ENCODE measurements around the gene SORCS2.

Gene SORCS2

DNA sequence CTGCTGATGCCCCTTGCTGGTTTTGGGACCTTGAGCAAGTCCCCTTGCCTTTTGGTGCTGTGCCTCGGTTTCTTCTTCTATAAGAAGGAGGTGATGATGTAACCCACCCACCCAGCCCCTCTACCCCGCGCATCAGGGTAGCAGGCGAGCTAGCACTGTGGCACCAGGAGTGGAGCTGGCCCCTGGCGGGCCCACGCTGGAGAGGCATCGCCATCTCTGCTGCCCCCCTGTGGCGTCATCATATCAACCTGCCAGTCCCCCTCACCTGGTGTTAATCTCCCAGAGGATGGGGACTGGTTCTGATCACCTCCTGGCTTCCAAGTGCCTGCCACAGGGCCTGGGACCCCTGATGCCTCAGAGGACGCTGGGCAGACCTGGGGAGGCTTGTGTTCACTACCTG lies 6.3 kb upstream of the SORCS2 start:
- DNase-seq (ENCODE audit: low spot score): no peak

DNA sequence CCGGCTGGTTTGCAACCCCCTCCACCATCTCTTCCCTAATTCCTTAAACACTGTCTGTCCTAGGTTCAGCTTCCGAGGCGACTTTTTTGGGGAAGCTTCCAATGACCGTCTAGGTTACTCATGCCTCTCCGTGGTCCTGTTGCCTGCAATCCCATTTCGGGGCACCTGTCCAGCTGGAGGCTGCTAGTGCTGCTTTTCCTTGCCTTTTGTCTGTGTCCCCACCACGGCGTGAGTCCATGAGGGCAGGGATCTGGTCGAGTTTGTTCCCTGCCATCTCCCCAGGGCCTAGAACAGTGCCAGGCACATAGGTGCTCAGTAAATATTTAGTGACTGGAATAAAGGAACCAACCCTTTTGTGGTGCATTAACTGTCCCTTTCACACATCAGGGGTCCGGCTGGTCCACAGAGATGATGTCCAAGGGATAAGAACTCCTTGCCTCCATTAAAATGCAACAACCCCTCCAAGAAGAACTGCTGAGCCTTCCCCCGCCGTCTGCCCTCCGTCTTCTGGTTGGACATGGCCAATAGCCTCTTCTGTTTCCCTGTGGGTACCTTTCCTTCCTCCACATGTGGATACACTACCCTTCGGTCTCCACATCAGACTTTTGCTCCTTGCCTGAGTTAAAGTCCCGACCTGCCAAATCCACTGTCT lies 5.7 kb upstream of the SORCS2 start:
- DNase-seq (ENCODE audit: low spot score): no peak

DNA sequence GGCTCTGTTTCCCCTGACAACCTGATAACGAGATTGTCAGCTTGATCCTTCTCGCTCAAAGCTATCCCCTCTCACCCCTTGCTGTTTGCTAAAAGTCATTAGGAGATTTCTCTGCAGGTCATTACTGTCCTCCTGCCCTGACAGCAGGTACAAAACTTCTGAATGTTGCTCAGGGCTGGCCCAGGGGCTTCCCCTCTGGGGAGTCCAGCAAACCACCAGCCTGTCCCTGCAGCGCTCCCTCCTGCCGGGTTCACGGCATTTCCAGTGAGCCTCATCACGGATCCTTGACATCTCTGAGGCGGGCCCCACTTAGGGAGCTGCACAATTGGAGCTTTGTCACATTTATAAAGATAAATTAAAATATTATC lies 5.2 kb upstream of the SORCS2 start:
- DNase-seq (ENCODE audit: low spot score): no peak

GRCh38 chr4:7187691-7188090 lies 4.6 kb upstream of the SORCS2 start:
- DNase-seq (ENCODE audit: low spot score): no peak

GRCh38 chr4:7189066-7189465 lies 3.3 kb upstream of the SORCS2 start:
- DNase-seq (ENCODE audit: low spot score): no peak

DNA sequence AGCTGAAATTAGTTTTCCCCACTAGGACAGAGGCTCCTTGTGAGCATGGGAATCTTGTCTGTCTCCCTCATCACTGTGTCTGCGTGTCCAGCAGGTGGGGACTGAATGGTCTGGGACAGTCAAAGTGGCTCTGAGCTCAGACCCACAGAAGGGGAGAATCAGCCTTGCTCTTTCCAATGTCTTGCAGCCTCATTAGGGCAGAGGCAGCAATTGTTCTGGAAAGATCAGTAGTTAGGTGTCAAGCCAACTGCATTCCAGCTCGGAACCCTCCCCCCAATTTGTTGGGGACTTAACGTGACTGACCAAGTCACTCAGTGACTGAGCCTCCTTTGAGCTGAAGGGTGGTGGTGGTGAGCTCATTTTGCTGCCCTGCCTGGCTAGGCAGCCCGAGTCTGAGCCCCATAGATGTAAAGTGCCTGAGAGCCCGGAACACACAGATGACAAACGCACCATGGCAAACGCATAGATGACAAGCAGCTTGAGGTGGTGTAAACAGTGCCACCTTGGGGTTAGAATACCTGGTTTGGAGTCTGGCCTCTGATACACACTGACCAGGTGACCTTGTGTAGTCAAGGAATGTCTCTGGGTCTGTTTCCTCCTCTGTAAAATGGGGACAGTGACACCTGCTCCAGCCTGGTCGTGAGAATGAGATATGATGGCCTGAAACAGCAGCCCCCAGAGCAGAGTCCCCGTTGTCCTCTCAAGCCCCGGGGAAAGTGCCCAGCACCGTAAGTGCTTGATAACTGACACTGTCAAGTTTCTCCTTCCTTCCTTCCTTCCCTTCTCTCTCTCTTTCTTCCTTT lies 2.7 kb upstream of the SORCS2 start:
- no peak for DNase-seq (ENCODE audit: low spot score)

DNA sequence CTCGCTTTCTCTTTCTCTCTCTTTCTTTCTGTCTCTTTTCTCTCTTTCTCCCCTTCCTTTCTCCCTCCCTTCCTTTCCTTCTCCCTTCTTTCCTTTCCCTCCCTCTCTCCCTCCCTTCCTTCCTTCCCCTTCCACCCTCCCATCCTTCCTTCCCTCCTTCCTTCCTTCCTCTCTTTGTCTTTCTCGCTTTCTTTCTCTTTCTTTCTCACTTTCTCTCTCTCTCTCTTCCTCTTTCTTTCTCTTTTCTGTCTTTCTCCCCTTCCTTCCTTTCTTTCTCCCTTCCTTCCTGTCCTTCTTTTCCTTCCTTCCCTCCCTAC lies 2.1 kb upstream of the SORCS2 start:
- DNase-seq (ENCODE audit: low spot score): no peak

DNA sequence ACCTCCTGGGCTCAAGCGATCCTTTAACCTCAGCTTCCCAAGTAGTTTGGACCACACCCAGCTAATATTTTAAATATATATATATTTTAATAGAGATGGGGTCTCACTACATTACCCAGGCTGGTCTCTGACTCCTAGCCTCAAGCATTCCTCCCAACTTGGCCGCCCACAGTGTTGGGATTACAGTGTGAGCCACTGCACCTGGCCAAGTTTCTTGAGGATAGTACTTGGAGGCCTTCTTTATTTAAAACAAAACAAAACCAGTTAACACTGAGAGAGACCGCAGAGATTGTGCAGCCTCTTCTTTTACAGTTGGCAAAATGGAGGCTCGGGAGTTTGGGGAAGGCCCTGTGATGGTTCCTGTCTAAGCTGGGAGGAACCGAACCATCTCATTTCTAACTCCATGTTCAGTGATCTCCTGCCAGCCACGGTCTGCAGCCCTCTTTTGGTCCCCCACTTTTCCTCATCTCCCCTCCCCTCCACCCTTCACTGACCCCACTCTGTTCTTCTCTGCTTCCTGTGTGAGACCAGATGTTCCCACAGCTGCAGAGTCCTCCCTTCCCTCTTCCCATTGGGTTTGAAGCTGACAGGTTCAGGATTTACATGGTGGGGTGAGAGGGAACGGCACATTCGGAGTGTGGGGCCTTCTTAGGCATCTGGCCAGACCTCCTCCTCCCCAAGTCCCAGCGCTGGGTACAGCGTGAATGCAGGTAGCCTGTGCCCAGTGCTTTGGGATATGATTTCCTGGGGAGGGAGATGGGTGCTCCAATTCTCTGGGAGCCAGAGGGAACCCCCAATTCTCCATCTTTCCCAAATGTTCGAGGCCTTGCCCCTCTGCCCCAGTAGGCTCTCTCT lies 1.4 kb upstream of the SORCS2 start:
- DNase-seq (ENCODE audit: low spot score): no peak

GRCh38 chr4:7191546-7192251 lies 639 bp upstream of the SORCS2 start:
- DNase-seq (ENCODE audit: low spot score): no peak

DNA sequence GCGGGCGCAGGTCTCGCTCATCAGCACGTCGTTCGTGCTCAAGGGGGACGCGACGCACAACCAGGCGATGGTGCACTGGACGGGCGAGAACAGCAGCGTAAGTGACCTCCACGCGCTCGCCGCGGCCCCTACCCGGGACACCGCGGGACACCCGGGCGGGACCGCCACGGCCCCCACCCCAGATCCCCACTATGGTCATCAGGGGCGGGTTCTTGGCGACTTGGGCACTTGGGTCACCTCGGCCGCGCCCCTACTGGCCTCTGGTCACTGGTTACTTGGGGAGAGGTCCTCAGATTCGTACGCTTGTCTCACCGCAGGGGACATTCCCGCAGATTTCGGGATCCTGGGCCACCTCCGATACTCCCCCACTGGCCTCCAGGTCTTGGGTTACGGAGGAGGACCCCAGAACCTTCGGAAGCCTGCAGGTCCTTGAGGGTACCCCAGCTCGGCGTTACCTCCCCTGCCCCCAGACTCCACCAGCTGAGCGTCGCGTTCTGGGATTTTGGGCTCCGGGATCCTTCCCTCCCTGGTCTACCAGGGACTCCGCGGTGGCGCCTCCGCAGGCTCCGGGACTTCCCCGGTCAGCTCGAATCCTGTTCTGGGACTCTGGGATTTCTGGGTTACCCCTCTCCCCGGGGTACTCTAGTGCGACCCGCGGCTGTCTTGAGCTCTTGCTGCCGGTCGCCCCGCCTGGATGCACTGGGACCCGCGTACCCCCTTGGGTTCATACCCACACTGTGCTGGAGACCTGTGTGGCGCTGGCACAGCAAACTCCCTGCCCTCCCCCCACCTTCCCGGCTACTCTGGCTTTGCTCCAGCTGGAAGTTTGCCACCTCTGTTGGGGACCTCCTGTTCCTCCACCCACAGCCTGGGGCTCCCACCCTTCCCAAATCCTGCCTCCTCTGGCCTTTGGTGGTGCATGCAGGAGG lies 956 bp downstream of the SORCS2 start:
- DNase-seq (ENCODE audit: low spot score): no peak

DNA sequence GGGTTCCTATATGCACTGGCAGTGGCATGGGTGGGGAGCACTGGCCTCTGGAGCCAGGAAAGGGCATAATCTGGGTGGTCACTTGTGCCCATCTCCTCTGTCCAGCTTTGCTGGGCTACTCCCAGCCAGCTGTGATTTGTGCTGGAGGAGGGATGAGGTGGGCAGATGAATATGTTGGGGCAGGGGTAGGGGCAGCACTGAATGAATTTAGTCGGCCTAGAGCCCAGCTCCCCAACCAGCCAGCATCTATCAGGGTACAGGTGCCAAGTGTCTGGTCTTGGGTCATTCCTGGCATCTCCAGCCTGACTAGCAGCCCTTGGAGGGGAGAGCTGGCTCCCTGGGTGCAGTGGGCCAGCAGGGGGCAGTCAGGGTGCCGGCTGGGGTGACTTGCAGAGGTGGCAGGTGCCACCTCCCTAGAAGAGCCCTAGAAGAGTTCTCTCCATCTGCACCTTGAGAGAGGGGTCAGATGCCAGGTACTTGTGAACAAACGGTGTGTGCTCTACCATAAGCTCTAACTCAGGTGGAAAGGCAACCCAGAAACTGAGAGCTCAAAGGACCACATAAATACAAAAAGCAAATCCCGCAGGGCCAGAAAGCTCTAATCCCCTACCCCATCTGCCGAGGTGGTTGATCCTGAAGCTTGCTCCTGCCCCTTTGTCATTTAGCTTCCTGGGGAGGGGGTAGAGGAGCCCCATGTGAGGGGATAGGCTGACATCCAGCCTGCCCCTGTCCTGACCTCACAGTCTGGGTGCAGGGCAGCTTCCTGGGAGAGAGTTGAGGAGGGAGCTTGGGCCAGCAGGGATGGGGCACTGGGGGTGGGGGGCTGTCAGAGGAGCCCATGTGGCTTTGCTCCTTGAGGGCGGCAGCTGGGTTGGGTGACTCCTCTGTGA lies 2.2 kb downstream of the SORCS2 start:
- no peak for DNase-seq (ENCODE audit: low spot score)

DNA sequence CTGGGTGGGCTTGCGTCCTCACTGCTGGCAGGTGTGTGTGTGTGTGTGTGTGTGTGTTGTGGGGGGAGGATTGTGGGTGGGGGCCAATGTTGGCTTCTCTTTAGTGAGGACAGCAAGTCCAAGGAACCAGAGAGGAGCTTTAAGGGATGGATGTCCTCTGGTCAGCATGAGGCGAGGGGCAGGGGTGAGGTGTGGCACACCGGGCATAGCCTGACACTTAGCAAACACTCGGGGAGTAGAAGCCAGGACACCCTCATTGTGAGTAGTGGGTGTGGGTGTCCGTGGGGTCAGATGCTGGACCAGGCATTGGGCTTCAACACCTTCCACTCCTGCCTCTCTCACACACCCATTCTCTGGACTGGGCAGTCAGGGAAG lies 2.8 kb downstream of the SORCS2 start:
- DNase-seq (ENCODE audit: low spot score): no peak

DNA sequence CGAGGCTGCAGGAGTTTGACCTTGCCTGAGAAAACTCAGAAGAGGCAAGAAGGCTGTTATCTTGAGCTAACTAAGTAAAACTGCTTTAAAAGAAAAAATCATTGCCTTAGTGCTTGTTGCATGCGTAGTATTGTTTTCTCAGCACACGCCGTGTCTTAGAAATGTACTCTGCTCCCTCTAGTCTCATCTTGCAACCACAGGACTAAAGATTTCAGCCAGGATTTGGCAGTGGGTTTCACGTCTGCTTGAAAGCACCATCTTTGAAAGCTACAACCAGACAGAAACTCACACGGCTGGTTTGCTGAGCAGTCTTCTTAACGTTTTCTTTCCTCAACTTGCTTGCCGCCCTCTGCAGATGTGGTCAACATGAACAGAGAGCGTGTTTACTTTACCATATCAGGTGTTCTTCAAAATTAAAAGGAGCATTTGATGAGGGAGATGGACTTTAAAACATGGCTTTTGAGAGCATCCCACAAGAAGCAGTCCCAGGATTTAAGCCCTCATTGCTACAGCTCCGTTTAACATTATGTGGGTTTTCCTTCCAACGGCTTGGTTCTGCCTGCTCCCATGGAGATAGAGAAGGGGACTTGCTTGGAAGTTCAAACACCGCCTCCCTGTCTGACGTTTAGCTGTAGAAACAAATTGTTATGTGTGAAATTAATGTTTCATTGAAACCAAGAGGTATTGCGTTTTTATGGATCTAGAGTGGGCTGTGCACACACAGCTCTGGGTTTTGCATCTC lies 3.4 kb downstream of the SORCS2 start:
- no peak for DNase-seq (ENCODE audit: low spot score)

DNA sequence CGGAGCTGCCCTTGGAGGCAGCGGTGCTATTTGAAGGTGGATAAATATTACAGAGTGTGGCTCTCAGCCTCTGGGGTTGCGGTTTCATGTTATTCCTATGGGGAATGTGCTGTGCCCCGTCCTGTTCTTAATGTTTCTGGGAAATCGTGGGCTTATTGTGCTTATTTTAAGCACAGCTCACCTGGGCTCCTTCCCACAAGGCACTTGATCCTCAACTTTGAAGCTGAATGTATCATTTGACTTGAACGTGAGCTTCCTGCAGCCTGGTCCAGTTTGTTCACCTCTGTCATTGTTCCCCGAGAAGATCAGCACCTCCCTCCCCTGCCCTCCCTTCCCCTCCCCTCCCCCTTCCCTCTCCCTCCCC lies 3.9 kb downstream of the SORCS2 start:
- DNase-seq (ENCODE audit: low spot score): no peak

GRCh38 chr4:7196736-7197135 lies 4.4 kb downstream of the SORCS2 start:
- DNase-seq (ENCODE audit: low spot score): no peak

GRCh38 chr4:7197910-7198309 lies 5.6 kb downstream of the SORCS2 start:
- DNase-seq (ENCODE audit: low spot score): no peak

DNA sequence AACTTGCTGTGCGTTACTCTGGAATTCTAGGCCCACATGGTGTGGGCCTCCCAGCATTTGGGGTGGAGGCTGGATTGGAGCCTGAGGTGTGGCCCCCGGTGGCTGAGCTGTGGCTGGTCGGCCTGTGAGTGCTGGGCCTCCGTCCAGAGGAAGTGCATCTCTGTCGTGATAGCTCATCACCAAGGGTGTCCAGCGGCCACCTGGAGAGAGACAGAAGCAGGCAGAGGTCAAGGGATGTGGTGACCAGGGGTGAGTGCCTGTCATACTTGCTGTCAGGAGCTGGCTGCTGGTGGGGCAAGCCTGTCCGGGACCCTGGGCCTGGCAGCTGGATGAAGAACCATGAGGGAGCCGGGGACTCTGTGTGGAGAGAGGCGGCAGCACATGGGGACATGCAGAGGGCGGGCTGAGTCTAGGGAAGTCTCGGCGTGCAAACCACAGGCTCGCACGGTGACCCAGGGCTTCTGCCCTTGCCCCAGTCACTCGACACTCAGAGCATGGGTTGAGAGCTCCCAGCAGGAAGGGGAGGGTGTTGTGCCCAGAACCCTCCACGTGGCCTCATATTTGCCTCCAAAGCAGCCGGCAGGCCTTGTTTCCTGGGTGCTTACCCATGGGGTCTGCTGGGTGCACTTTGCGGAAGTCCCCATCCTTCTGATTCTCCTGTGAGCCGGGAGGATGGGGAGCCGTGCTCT lies 6.2 kb downstream of the SORCS2 start:
- DNase-seq (ENCODE audit: low spot score): no peak

DNA sequence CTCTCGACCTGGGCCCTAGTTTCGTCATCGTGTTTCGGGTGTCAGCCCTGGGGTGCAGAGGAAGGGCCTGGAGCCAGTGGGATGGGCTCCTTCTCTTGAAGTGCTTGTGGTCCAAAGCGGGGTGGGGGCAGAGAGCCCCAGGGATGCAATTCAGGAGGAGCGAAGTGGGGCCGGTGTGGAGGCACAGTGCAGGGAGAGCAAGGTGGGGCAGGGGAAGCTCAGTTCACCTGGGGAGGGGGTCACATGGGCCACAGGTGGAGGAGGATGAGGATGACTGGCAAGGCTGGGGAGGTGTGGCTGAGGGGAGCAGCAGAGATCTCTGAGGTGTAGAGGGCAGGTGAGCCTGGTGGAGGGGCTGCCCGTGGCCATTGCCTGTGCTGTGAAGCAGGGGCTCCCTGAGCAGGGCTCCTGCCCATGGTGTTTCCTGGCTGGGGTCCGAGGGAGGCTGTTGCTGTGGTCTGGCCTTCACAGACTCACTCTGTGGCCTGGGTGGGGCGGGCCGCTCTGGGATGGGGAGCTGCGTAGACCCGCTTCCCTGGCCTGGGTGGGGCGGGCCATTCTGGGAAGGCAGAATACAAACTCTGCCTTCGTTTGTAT lies 6.9 kb downstream of the SORCS2 start:
- no peak for DNase-seq (ENCODE audit: low spot score)

Measured in hematopoietic multipotent progenitor cell treated with erythropoietin and hydrocortisone succinate and interleukin-3 and kit ligand, for 15 days (in vitro differentiated cells).